ENCODE results near the gene KCTD16.
A peak's percentile ranks its signal among the peaks of the same experiment; 100 is the strongest.

KCTD16 gene

DNA sequence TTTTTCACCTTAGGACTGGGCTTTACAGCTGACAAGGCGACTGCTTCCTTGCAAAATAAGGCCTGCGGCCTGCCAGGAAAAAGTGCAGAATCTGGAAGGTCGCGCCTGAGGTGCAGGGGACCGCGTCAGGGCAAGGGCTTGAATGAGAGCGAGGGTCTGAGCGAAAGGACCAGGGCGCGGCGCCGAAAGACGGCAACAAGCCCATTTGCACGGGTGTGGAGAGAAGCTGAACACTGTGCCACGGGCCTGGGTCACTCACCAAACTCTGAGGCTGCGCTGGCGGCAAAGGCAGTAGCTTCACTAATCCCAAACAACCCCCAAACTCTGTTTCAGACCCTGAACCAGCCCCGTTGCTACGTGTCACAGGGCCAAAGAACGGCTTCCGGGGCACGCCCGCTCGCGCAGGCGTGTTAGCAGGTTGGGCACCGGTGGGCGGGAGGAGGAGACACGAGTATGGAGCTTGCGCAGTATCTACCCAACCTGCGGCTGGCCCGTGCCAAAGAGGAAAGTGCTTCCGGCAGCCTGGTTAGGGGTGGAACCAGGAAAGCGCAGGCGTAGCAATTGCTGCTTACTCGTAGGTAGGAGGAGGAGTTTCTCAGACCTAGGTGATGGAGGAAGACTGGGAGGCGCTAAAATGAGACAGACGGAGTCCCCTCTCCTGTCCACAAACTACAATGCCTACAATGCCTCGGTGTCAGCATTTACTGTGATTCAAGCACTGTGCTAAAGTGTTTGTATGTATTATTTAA lies at the start of gene KCTD16, which contains the start of gene YIPF5:
Gene KCTD16, plus strand, starts transcription at position 598 of the 749 bp plus-strand sequence.
Gene YIPF5, minus strand, starts transcription at position 384 of the 749 bp plus-strand sequence. CDS start 704 bp downstream, outside the sequence.
- Mint-ChIP-seq H3K27ac (peak within 1 kb of the TSS; percentile 95), H3K27me3 (peaks cover 4% of the 10 kb centered on the region), H3K9me3 (no peaks in the 10 kb centered on the region), H3K4me3 (peak within 1 kb of the TSS; percentile 99), H3K4me1 (ENCODE audit: low read depth) (peaks cover 43% of the 10 kb centered on the region), H3K36me3 (ENCODE audit: low read depth) (peaks cover 24% of the 10 kb centered on the region)

DNA sequence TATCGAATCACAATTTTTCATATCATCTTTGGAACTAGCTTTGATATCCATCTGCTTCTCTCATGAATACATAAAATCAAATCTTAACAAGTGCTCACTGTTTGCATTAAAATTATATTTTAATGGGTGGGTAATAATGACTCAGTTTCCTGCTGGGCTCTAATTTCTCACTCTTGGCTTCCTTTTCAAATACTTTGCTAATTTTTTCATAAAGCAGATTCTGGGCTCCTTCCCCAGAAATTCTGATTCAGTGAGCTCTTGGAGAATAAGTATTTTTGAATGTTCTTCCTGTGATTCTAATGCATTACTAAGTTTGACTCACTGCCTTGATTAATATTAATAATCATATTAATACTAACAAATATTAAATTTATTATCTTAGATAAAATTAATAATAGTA lies 49.1 kb upstream of the KCTD16 start:
- Mint-ChIP-seq H3K4me3 (no peak overlapping the region), H3K36me3 (ENCODE audit: low read depth) (no peaks in the 10 kb centered on the region), H3K27me3 (no peaks in the 10 kb centered on the region), H3K27ac (no peak overlapping the region), H3K9me3 (no peaks in the 10 kb centered on the region), H3K4me1 (ENCODE audit: low read depth) (no peaks in the 10 kb centered on the region)

DNA sequence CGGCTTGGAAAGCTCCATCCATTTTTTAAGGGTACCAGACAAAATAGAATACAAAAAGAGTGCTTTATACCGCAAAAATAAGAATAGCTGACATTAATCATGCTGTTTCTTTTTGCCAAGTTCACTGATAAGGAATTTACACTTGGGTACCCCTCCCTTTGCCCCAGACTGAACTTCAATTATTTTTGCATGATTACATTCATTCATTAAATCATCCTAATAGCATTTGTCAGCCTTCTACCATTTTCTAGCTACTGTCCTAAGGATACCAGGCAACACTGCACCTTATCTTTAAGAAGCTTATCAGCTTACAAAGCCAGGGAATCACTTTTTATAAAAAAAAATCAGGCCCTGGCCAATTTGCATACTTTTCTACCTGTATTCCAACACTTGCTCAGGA lies 48.6 kb upstream of the KCTD16 start:
- Mint-ChIP-seq H3K27me3 (no peaks in the 10 kb centered on the region), H3K36me3 (ENCODE audit: low read depth) (no peaks in the 10 kb centered on the region), H3K27ac (no peak overlapping the region), H3K4me3 (no peak overlapping the region), H3K9me3 (no peaks in the 10 kb centered on the region), H3K4me1 (ENCODE audit: low read depth) (no peaks in the 10 kb centered on the region)

DNA sequence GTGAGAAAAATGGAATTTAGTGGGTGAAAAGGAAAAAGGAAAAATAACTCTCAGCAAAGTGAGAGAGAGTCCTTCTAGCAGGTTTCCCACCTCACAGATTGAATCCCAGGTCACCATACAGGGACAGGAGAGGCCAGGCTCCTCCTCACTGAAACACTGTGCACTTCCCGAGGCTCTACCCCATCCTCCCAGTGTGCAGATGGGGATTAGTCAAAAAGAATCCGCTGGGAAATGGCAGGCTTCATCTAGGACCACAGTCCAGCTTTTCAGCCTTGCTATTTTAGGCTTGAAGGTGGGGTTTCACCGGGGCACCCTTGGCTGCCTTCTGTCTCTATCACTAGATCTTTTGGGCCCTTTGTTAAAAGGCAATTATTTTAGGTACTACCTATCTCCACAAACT lies 48.0 kb upstream of the KCTD16 start:
- no peak overlapping the region for H3K4me3 Mint-ChIP-seq
- H3K4me1 Mint-ChIP-seq (ENCODE audit: low read depth): no peaks in the 10 kb centered on the region
- no peak overlapping the region for H3K27ac Mint-ChIP-seq
- H3K36me3 Mint-ChIP-seq (ENCODE audit: low read depth): no peaks in the 10 kb centered on the region
- H3K27me3 Mint-ChIP-seq: no peaks in the 10 kb centered on the region
- no peaks in the 10 kb centered on the region for H3K9me3 Mint-ChIP-seq

DNA sequence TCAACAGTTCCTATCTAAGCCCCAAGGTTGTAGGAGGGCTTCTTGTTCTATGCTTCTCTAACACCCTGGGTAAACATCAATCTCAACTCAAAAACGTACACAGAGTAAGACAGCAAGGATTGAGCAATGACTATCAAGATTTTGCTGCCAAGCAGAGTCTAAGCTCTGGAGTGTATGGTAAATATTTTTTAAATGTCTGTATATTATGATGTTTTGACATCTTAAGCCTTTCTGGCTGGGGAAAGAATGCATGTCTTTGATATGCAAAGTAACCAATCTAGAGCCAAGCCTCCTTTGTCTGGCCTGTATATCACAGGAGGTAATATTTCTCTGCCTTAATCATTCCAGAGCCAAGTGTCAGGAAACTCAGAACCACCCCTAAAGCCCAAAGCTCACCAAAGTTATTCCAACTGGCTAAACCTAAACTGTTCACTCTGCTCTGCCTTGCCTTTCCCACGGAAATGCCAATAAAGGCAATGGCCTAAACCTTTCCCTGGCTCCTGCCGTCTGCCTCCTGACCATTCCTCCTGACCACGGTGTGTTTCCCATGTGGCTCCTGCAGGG lies 45.4 kb upstream of the KCTD16 start:
- Mint-ChIP-seq H3K36me3 (ENCODE audit: low read depth) (no peaks in the 10 kb centered on the region), H3K9me3 (no peaks in the 10 kb centered on the region), H3K27ac (no peak overlapping the region), H3K4me3 (no peak overlapping the region), H3K27me3 (no peaks in the 10 kb centered on the region), H3K4me1 (ENCODE audit: low read depth) (no peaks in the 10 kb centered on the region)

DNA sequence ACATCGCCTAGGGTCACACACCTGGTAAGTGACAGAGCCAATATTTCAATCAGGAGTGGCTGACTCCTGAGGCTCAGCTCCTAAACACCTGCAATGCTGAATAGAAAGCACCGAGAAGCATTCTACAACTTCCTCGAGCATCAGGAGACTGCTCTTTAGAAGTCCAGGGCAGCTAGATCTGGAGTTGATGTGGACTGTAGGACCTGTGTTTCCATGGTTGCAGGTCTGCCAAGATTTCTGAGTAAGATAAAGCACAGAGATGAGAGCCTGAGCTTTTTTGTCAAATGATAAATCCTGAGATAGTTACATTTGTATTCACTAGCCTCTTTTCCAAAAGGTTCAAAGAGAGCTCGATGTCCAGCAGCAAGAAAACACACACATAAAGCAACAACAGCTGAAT lies 44.0 kb upstream of the KCTD16 start:
- Mint-ChIP-seq H3K9me3 (no peaks in the 10 kb centered on the region), H3K36me3 (ENCODE audit: low read depth) (no peaks in the 10 kb centered on the region), H3K27ac (no peak overlapping the region), H3K4me3 (no peak overlapping the region), H3K4me1 (ENCODE audit: low read depth) (no peaks in the 10 kb centered on the region), H3K27me3 (no peaks in the 10 kb centered on the region)

DNA sequence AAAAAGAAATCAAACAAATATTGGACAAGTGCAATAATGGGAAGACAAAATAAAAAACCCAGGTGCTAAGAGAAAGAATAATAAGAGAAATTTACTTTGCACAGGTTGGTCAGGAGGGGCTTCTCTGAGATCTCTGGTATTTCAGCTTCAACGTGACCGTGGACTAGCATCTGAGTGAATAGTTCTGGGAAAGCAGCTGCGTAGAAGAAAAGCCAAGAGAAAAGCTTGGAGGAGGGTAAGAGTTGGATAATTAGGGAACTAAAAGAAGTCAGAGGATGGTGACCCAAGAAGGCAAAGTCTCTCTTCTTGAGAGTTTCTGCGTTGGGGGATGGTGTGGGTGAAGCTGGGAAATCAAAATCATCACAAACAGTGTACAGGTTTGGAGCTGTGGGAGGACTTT lies 41.8 kb upstream of the KCTD16 start:
- Mint-ChIP-seq H3K4me3 (no peak overlapping the region), H3K36me3 (ENCODE audit: low read depth) (no peaks in the 10 kb centered on the region), H3K4me1 (ENCODE audit: low read depth) (no peaks in the 10 kb centered on the region), H3K27ac (no peak overlapping the region), H3K9me3 (no peaks in the 10 kb centered on the region), H3K27me3 (no peaks in the 10 kb centered on the region)

DNA sequence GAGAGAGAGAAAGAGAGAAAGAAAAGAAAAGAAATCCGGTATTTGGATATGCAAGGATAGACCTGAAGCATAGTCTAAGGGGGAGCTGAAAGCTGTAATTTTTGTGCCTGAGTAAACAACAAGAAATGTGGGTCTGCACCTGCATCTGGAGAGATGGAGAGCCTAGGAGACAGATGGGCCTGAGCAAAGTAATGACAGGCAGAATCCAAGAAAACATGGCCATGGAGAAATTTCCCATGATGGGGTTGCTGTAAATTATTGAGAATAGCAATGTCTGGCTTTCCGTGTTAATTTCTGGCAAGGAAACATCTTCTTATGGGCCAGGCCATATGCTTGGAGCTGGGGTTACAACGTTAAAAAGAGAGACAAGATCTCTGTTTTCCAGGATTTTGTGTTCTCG lies 40.4 kb upstream of the KCTD16 start:
- H3K36me3 Mint-ChIP-seq (ENCODE audit: low read depth): no peaks in the 10 kb centered on the region
- no peaks in the 10 kb centered on the region for H3K4me1 Mint-ChIP-seq (ENCODE audit: low read depth)
- H3K9me3 Mint-ChIP-seq: no peaks in the 10 kb centered on the region
- no peak overlapping the region for H3K27ac Mint-ChIP-seq
- H3K27me3 Mint-ChIP-seq: no peaks in the 10 kb centered on the region
- no peak overlapping the region for H3K4me3 Mint-ChIP-seq

DNA sequence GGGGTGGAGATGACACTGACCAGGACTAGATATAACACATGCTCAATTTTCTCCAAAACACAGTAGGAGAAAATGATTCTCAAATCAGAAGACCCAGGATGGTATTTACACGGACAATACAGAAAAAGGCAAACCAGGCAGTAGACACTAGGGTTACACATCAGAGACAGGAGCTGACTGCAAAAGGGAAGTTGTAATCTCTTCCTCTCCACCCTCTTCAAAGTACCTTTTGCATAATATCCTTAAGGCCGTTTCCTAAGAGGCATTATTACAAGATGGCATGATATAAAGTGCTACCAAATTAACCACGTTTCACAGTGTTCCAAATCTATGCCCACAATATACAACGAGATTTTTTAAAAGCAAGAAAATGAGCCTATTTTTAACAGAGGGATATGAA lies 39.4 kb upstream of the KCTD16 start:
- Mint-ChIP-seq H3K4me3 (no peak overlapping the region), H3K4me1 (ENCODE audit: low read depth) (peaks cover 3% of the 10 kb centered on the region), H3K27me3 (peaks cover 1% of the 10 kb centered on the region), H3K9me3 (no peaks in the 10 kb centered on the region), H3K27ac (no peak overlapping the region), H3K36me3 (ENCODE audit: low read depth) (no peaks in the 10 kb centered on the region)

DNA sequence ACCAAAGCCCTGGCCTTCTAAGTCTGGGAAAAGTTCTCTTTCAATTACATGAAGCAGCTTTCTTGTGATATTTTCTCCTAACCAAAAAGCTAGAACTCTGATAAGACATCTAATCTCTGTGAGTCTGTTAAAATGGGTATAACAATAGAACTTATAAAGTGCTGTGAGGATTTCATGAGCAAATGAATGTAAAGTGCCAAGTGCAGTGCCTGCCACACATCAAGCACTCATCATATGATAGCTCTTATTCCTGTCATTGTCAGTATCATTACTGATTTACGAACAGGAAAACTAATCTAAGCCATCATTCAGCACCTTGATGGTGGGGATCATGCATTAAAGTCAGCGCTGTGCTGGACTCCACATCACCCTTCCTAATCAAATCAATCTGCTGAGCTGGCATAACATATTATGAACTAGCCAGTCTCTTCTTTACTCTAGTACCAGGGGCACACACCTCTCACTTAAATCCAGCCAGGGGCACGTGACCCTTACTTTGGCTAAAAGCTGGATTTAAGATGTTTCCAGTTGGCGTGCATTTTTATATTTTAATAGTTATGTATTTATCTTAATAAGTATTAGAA lies 37.5 kb upstream of the KCTD16 start:
- peaks cover 3% of the 10 kb centered on the region for H3K4me1 Mint-ChIP-seq (ENCODE audit: low read depth)
- H3K27me3 Mint-ChIP-seq: peaks cover 9% of the 10 kb centered on the region
- no peak overlapping the region for H3K27ac Mint-ChIP-seq
- no peak overlapping the region for H3K4me3 Mint-ChIP-seq
- no peaks in the 10 kb centered on the region for H3K9me3 Mint-ChIP-seq
- no peaks in the 10 kb centered on the region for H3K36me3 Mint-ChIP-seq (ENCODE audit: low read depth)

DNA sequence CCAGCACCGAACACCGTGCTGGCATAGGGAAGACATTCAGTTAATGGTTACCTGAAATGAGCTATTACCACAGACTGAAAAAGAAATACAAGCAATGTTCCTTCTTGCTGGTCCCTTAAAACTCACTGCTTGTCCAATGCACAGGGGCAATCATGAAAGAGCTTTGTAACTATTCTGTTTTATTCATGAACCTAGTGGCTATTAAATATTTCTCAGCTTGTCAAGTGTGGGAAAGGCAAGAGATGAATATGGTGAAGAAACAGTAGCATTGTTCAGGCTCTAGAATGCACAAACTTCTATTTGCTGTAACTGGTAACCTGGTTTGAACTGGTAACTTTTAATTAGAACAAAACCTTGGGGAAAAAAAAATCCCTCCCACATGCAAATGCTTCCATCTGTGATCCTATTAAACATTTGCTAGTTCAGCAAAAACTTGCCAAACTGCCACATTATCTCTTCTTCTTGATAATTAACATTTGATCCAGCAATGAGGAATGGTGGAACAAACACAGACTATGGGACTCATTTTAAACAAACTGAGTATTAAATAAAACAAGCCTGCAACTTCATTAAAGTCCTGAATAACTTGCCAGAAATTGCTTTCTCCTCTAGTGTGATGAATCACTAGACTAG lies 36.4 kb upstream of the KCTD16 start:
- Mint-ChIP-seq H3K27ac (no peak overlapping the region), H3K4me3 (no peak overlapping the region), H3K27me3 (peaks cover 17% of the 10 kb centered on the region), H3K36me3 (ENCODE audit: low read depth) (no peaks in the 10 kb centered on the region), H3K9me3 (no peaks in the 10 kb centered on the region), H3K4me1 (ENCODE audit: low read depth) (peaks cover 3% of the 10 kb centered on the region)

DNA sequence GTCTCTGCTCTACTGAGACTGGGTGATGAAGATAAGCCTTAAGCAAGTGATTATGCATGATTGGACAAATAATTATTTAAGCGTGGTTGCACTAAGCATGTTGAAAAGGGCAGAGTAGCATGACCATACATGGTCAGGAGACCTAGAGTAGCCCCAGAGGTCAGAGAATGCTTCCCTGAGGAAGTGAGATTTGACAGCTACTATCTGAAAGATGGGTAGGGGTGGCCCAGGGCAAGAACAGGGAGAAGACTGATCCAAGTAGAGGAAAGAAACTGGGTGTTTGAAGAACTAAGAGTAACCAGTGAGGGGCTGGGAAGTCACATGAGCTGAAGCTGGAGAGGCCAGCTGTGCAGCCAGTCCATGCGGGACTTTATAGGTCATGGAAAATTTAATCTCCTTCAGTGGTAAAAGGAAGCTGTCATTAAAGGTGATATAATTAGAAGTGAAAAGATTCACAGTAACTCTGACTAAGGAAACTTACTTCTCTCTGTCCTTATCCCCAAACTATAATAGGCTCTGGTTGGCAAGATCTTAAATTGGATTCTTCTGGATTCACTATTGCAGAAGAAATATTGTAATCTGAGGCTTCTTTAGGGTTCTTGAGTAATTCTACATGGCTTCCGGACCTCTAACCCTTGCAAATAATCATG lies 35.4 kb upstream of the KCTD16 start:
- no peak overlapping the region for H3K4me3 Mint-ChIP-seq
- H3K36me3 Mint-ChIP-seq (ENCODE audit: low read depth): no peaks in the 10 kb centered on the region
- peaks cover 17% of the 10 kb centered on the region for H3K27me3 Mint-ChIP-seq
- H3K4me1 Mint-ChIP-seq (ENCODE audit: low read depth): peaks cover 3% of the 10 kb centered on the region
- no peaks in the 10 kb centered on the region for H3K9me3 Mint-ChIP-seq
- no peak overlapping the region for H3K27ac Mint-ChIP-seq

DNA sequence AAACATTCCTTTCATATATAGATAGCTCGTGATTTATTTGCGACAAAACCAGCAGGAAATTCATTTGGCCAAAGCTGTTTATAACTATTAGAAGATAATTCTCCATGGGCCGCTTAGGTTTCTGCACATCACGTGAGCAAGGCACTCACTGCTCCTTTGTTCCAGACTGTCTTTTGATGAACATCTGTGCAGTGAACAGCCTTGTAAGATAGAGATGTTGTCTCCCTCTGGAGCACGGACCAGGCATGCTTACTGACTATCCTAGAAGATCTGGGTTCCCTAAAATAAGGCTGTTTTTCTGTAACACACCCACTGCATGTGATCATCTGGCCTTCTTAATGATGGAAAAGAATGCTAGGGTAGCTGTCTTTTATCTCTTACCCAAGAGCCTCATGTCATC lies 31.1 kb upstream of the KCTD16 start:
- Mint-ChIP-seq H3K27me3 (peaks cover 21% of the 10 kb centered on the region), H3K36me3 (ENCODE audit: low read depth) (no peaks in the 10 kb centered on the region), H3K27ac (no peak overlapping the region), H3K4me1 (ENCODE audit: low read depth) (peaks cover 10% of the 10 kb centered on the region), H3K9me3 (no peaks in the 10 kb centered on the region), H3K4me3 (no peak overlapping the region)

DNA sequence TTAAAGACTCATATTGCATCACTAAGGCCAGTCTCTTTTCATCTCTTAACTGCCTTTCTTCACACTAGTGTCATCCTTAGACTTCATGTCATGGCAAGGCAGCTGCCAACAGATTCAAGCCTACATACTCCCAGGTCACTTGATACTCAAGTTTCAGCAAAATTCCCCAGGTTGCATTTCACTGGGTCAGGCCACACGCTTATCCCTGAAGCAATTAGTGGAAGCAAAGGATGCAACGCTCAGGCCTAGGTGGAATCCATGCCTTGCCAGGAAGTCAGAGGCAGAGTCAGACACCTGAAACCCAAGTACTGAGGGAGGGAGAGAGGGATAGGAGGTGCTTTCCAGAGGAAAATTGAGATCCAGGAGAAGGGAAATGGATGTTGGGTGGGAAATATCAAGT lies 29.1 kb upstream of the KCTD16 start:
- Mint-ChIP-seq H3K4me1 (ENCODE audit: low read depth) (peaks cover 7% of the 10 kb centered on the region), H3K27me3 (peaks cover 17% of the 10 kb centered on the region), H3K4me3 (no peak overlapping the region), H3K9me3 (no peaks in the 10 kb centered on the region), H3K36me3 (ENCODE audit: low read depth) (no peaks in the 10 kb centered on the region), H3K27ac (no peak overlapping the region)

All from stimulated activated naive CD8-positive, alpha-beta T cell treated with anti-CD3 and anti-CD28 coated beads, Interleukin-15, Interleukin-2, amounts not matched to agents 100 ng/mL and 50 ng/mL, for 24 hours (primary cell).